Right ventricle myocardium superior (tissue), 1 donor: Measurements from ENCODE around the gene IGF2BP2. TPM values are rescaled to one million over a fixed set of nuclear protein-coding genes. Genes with fewer than 3 reads are reported as not detected.
"Not testable (repeated sequence)": the region's sequence is repeated elsewhere in the genome, so short reads cannot be mapped to it uniquely, and the experiment has no call there.

Experiments used
- ATAC-seq: fragments of 200-7000 bp; cut with Tn5 transposase; one replicate; pipeline ENCODE4 v1.9.1; 2020; ENCODE audit warnings: mild to moderate bottlenecking; ENCODE audit not compliant: poor library complexity
- DNase-seq: peaks from one replicate; pipeline ENCODE4 v3.0.0-alpha.2; 2020
- intact Hi-C: fragments of 100-400 bp; cut with DNase I; formaldehyde crosslinking; loops from one replicate; pipeline ENCODE4 v1.11.2; 2022
- total RNA-seq: library from RNA; stranded (reverse); fragmentation: NEBNext Ultra II Directional; extraction: Animal tissue kit (Norgen Biotek cat#: 25700); gene quantifications from one replicate; pipeline ENCODE4 v1.2.1, GENCODE V29; 2021
- donor health status: DM: no; HTN: yes; CAD: no; lungs with severe emphysema.

Gene IGF2BP2
- total RNA-seq, 1 donor from 2014 or later: 18.7 TPM

GRCh38 chr3:185818267-185818875, 6.5 kb downstream of the IGF2BP2 start:
- intact Hi-C loops: no loop called here
- DNase-seq: no peak
- no peak for ATAC-seq

- intact Hi-C loops: no loop called here
- peak; percentile 51 for ATAC-seq
These were observed 9.2 kb downstream of the IGF2BP2 start for GRCh38 chr3:185815391-185816282.

GRCh38 chr3:185813691-185814215, 11.1 kb downstream of the IGF2BP2 start:
- intact Hi-C loops: no loop called here

More at GRCh38 chr3:185815391-185816282, 9.2 kb downstream of the IGF2BP2 start:
- DNase-seq: no peak

GRCh38 chr3:185813205-185813604, 11.6 kb downstream of the IGF2BP2 start:
- ATAC-seq (no peak), DNase-seq (no peak)
- intact Hi-C loops: no loop called here

More at GRCh38 chr3:185813691-185814215, 11.1 kb downstream of the IGF2BP2 start:
- DNase-seq (no peak), ATAC-seq (no peak)

- no peak for ATAC-seq
- intact Hi-C loops: no loop called here
- DNase-seq: no peak
These were observed 17.3 kb downstream of the IGF2BP2 start for GRCh38 chr3:185807445-185808068.

GRCh38 chr3:185798831-185799110, 26.1 kb downstream of the IGF2BP2 start:
- intact Hi-C loops, DNase-seq, ATAC-seq: not testable (repeated sequence)

GRCh38 chr3:185797993-185798830, 26.6 kb downstream of the IGF2BP2 start:
- no peak for DNase-seq
- no peak for ATAC-seq
- intact Hi-C loops: no loop called here

GRCh38 chr3:185797108-185797881, 27.5 kb downstream of the IGF2BP2 start:
- DNase-seq (no peak), ATAC-seq (no peak)
- intact Hi-C loops: no loop called here

GRCh38 chr3:185796431-185797107, 28.3 kb downstream of the IGF2BP2 start:
- no peak for ATAC-seq
- no peak for DNase-seq
- intact Hi-C loops: no loop called here

GRCh38 chr3:185793381-185793780, 31.5 kb downstream of the IGF2BP2 start:
- no peak for ATAC-seq

GRCh38 chr3:185792955-185793354, 31.9 kb downstream of the IGF2BP2 start:
- DNase-seq: no peak
- intact Hi-C loops: no loop called here

More at GRCh38 chr3:185793381-185793780, 31.5 kb downstream of the IGF2BP2 start:
- intact Hi-C loops: no loop called here
- DNase-seq: no peak

GRCh38 chr3:185789891-185790830, 34.7 kb downstream of the IGF2BP2 start:
- no peak for ATAC-seq

More at GRCh38 chr3:185792955-185793354, 31.9 kb downstream of the IGF2BP2 start:
- ATAC-seq: no peak

GRCh38 chr3:185789134-185789533, 35.7 kb downstream of the IGF2BP2 start:
- intact Hi-C loops: no loop called here
- ATAC-seq (no peak), DNase-seq (no peak)

More at GRCh38 chr3:185789891-185790830, 34.7 kb downstream of the IGF2BP2 start:
- no peak for DNase-seq
- intact Hi-C loops: no loop called here

- intact Hi-C loops: no loop called here
- no peak for DNase-seq
- no peak for ATAC-seq
These were observed 36.5 kb downstream of the IGF2BP2 start for GRCh38 chr3:185788292-185788691.

GRCh38 chr3:185786956-185787877, 37.6 kb downstream of the IGF2BP2 start:
- no peak for DNase-seq
- intact Hi-C loops: no loop called here
- ATAC-seq: no peak
